Measurements from ENCODE around the gene LRIG1.

- TF ChIP-seq ZFP30 (CRISPR knock-in tag; IDR thresholded peaks at IDR 0.05): no peak
- no peak for TF ChIP-seq ZC3H10 (CRISPR knock-in tag; IDR thresholded peaks at IDR 0.05)
- no peak for TF ChIP-seq OSR1 (CRISPR knock-in tag; IDR thresholded peaks at IDR 0.05)
- no peak for TF ChIP-seq ISL1 (CRISPR knock-in tag; IDR thresholded peaks at IDR 0.05)
- TF ChIP-seq ESRRG (CRISPR knock-in tag; IDR thresholded peaks at IDR 0.05): no peak
- TF ChIP-seq GLIS3 (CRISPR knock-in tag; IDR thresholded peaks at IDR 0.05): no peak
- TF ChIP-seq ARNTL (CRISPR knock-in tag; IDR thresholded peaks at IDR 0.05; ENCODE audit: borderline replicate concordance, low read depth): no peak
- TF ChIP-seq PATZ1 (CRISPR knock-in tag; IDR thresholded peaks at IDR 0.05; ENCODE audit: borderline replicate concordance): no peak
- no peak for TF ChIP-seq ZNF70 (CRISPR knock-in tag; IDR thresholded peaks at IDR 0.05)
- TF ChIP-seq TSHZ2 (CRISPR knock-in tag; IDR thresholded peaks at IDR 0.05): no peak
- TF ChIP-seq ZFP3 (CRISPR knock-in tag; IDR thresholded peaks at IDR 0.05): no peak
Observed at GRCh38 chr3:66398228-66399025, 102.4 kb downstream of the LRIG1 start.
